Calu3 (cell line): ENCODE measurements around the gene MAEL. TPM values are rescaled to one million over a fixed set of nuclear protein-coding genes. Genes with fewer than 3 reads are reported as not detected.
"Not testable (repeated sequence)": the region's sequence is repeated elsewhere in the genome, so short reads cannot be mapped to it uniquely, and the experiment has no call there.

Experiments used
- BruUV-seq: library from RNA; stranded (reverse); fragments of 400-500 nt; replicated peaks from 2 replicates; lab custom pipeline; 2021; lab: Mats Ljungman, UMichigan
- CTCF ChIA-PET: fragments of 300-600 bp; sonication (Branson Sonifier 250); formaldehyde crosslinking; loops from one replicate; lab custom pipeline; 2022; ENCODE audit warnings: antibody characterized with exemption; lab: Charles Lee
- DNase-seq: peaks from one replicate; pipeline ENCODE4 v3.0.0; 2022
- H3K27ac Mint-ChIP-seq: one replicate; pipeline ENCODE4 v1.8.0; 2022; ENCODE audit warnings: mixed read lengths; ENCODE audit not compliant: unreplicated experiment
- H3K27me3 Mint-ChIP-seq: one replicate; pipeline ENCODE4 v1.8.0; 2022; ENCODE audit warnings: mixed read lengths; ENCODE audit not compliant: unreplicated experiment
- H3K36me3 Mint-ChIP-seq: one replicate; pipeline ENCODE4 v1.8.0; 2022; ENCODE audit warnings: mild to moderate bottlenecking, moderate library complexity, mixed read lengths; ENCODE audit not compliant: insufficient read depth, unreplicated experiment
- H3K4me1 Mint-ChIP-seq: one replicate; pipeline ENCODE4 v1.8.0; 2022; ENCODE audit warnings: mild to moderate bottlenecking, low read depth, mixed read lengths; ENCODE audit not compliant: unreplicated experiment
- H3K4me3 Mint-ChIP-seq: one replicate; pipeline ENCODE4 v1.8.0; 2022; ENCODE audit warnings: mild to moderate bottlenecking, low read depth, moderate library complexity, mixed read lengths; ENCODE audit not compliant: unreplicated experiment
- H3K9me3 Mint-ChIP-seq: one replicate; pipeline ENCODE4 v1.8.0; 2022; ENCODE audit warnings: low read depth, mixed read lengths; ENCODE audit not compliant: unreplicated experiment
- intact Hi-C: fragments of 100-400 bp; cut with micrococcal nuclease; formaldehyde crosslinking; loops from one replicate; pipeline ENCODE4 v1.10.0; 2022; ENCODE audit not compliant: unreplicated experiment
- total RNA-seq: library from RNA; stranded (reverse); gene quantifications from 2 replicates; pipeline ENCODE4 v1.2.3, GENCODE V29; 2022
- TF ChIP-seq, protein P1 (sequence below): fragments of 200-600 bp; IDR thresholded peaks from one replicate; pipeline ENCODE4 v1.8.0; 2022; ENCODE audit warnings: antibody characterized with exemption; ENCODE audit not compliant: unreplicated experiment

Gene MAEL
- total RNA-seq, 1 experiment from 2014 or later = not detected

DNA sequence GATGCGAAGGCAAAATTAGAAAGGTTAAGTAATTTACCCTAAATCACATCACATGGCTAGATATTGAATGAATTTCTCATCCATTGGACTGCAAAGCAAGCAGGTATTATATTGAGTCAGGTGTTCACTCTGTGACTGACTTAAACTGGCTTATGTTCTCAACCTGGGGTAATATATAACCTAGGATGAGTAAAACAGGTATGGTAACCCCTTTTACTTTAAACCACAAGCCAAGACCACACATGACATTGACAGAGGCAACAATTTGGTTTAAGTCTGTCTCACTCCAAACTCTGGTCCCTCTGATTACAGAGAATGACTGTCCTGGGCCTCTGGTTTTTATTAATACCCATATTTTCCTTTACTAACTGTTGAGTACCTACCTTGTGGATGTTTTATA, 33.3 kb downstream of the MAEL start:
- peaks cover 21% of the 10 kb centered on the region for H3K27me3 Mint-ChIP-seq
- H3K27ac Mint-ChIP-seq = no peak overlapping the region
- BruUV-seq = no TSS peak
- no peaks in the 10 kb centered on the region for H3K36me3 Mint-ChIP-seq
- no peak overlapping the region for H3K4me3 Mint-ChIP-seq
- H3K4me1 Mint-ChIP-seq = no peaks in the 10 kb centered on the region
- TF ChIP-seq, protein P1, sequence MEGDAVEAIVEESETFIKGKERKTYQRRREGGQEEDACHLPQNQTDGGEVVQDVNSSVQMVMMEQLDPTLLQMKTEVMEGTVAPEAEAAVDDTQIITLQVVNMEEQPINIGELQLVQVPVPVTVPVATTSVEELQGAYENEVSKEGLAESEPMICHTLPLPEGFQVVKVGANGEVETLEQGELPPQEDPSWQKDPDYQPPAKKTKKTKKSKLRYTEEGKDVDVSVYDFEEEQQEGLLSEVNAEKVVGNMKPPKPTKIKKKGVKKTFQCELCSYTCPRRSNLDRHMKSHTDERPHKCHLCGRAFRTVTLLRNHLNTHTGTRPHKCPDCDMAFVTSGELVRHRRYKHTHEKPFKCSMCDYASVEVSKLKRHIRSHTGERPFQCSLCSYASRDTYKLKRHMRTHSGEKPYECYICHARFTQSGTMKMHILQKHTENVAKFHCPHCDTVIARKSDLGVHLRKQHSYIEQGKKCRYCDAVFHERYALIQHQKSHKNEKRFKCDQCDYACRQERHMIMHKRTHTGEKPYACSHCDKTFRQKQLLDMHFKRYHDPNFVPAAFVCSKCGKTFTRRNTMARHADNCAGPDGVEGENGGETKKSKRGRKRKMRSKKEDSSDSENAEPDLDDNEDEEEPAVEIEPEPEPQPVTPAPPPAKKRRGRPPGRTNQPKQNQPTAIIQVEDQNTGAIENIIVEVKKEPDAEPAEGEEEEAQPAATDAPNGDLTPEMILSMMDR = no peak
- DNase-seq = no peak
- CTCF ChIA-PET = no interaction called here
- peaks cover 5% of the 10 kb centered on the region for H3K9me3 Mint-ChIP-seq
- intact Hi-C loops = no loop called here

DNA sequence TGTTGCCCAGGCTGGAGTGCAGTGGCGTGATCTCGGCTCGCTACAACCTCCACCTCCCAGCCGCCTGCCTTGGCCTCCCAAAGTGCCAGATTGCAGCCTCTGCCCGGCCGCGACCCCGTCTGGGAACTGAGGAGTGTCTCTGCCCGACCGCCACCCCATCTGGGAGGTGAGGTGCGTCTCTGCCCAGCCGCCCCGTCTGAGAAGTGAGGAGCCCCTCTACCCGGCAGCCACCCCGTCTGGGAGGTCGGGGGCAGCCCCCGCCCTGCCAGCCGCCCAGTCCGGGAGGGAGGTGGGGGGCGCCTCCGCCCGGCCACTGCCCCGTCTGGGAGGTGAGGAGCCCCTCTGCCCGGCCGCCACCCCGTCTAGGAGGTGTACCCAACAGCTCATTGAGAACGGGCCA, 40.5 kb downstream of the MAEL start:
- H3K4me3 Mint-ChIP-seq, H3K4me1 Mint-ChIP-seq, H3K36me3 Mint-ChIP-seq, intact Hi-C loops, BruUV-seq, H3K27ac Mint-ChIP-seq, DNase-seq, H3K9me3 Mint-ChIP-seq: not testable (repeated sequence)
- peaks cover 36% of the 10 kb centered on the region for H3K27me3 Mint-ChIP-seq
- CTCF ChIA-PET = interaction anchor here (0.6 kb wide), 1 partner anchor 195 kb away, joined by 4 read pairs; no protein-coding TSS in a partner anchor

DNA sequence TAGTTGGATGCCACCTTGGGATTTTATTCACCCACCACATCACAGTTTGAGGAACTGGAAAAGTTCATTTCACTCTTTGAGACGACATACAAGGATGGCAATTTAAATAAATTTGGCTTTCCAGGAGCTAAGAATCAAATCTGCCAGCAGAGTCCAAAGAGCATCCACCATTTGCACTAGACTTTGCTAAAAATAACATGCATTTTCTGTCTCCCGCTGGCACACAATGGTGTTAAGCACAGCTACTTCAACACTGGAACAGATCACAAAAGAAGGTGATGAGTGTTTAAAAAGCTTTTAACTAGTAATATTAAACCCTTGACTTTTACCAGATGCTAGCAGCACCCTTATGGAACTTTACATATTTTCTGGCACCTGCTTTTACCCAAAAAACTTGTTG, 44.6 kb downstream of the MAEL start:
- Mint-ChIP-seq H3K36me3 (no peaks in the 10 kb centered on the region), H3K27me3 (peaks cover 2% of the 10 kb centered on the region), H3K4me3 (no peak overlapping the region), H3K4me1 (no peaks in the 10 kb centered on the region), H3K27ac (no peak overlapping the region), H3K9me3 (no peaks in the 10 kb centered on the region)
- intact Hi-C loops = no loop called here
- CTCF ChIA-PET = interaction anchor here (0.6 to 1.1 kb wide), 3 partner anchors 25 to 123 kb away, joined by 3 to 6 read pairs (median 3); no protein-coding TSS in a partner anchor
- TF ChIP-seq, protein P1 = no peak
- BruUV-seq = no TSS peak
- no peak for DNase-seq

DNA sequence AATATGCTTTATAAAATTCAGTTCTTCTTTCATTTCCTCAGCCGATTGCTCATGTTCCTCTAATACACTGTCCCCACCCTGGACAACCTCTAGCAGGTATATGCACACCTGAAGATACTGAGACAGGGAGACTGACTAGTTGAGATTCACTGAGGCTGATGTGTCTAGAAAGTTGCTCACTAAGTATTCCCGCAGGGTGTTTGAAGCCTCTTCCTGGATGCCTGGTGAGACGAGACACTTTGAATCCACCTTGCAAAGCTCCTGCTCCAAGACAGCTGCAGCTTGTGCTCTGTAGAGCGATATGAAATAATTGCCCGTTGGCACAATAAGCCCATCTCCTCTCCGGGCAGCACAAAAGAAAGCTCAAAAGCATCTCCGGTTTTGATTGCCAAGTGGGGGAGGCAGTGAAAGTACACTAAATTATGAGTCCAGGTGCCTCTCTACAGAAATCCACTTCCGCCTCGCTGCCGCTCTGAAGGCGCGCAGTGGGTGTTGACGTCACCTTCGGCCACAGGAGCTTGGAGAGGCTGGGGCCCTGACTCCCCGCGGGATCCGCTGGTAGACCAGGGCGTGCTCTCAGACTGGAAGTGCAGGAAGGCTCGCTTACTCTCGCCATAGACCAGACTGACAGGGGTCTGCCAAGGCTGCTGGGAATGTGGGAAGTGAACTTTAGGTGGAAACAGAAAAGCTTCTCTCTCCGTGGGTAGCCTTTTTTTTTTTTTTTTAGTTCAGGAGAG, 54.8 kb downstream of the MAEL start:
- peak; percentile 85 for DNase-seq
- Mint-ChIP-seq H3K4me3 (peak overlapping the region; percentile 76), H3K27me3 (no peaks in the 10 kb centered on the region), H3K36me3 (peaks cover 6% of the 10 kb centered on the region), H3K27ac (peak overlapping the region; percentile 50), H3K9me3 (no peaks in the 10 kb centered on the region), H3K4me1 (peaks cover 17% of the 10 kb centered on the region)
- BruUV-seq = no TSS peak
- intact Hi-C loops = no loop called here
- TF ChIP-seq, protein P1 = no peak
- CTCF ChIA-PET = interaction anchor here (0.5 to 2.0 kb wide), 9 partner anchors 9 to 205 kb away, joined by 3 to 11 read pairs (median 5); partner anchors contain the start of gene POGK

DNA sequence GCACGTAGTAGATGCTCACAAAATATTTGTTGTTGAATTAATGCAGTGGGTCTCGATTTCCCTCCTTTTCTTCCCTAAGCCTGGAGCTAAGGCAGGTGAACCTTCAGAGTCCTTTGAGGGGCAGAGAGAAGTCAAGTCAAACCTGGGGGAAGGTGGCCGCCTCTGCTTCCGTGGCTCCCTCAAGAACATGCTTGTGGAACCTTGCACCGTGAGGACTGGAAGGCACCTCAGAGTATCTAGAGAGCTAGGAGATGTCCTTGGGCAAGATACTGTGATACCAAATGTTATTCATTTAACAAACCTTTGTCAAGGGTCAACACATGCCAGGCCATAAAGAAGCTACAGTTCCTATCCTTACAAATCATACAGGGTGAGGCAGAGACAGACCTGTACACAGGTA, 62.8 kb downstream of the MAEL start:
- intact Hi-C loops = no loop called here
- Mint-ChIP-seq H3K27me3 (no peaks in the 10 kb centered on the region), H3K4me1 (no peaks in the 10 kb centered on the region), H3K9me3 (no peaks in the 10 kb centered on the region), H3K27ac (no peak overlapping the region), H3K4me3 (no peak overlapping the region), H3K36me3 (no peaks in the 10 kb centered on the region)
- DNase-seq = no peak
- CTCF ChIA-PET = interaction anchor here (0.7 to 1.5 kb wide), 2 partner anchors 10 to 77 kb away, joined by 3 to 6 read pairs; no protein-coding TSS in a partner anchor
- no TSS peak for BruUV-seq
- TF ChIP-seq, protein P1 = no peak
